Mesothelial cell of epicardium (in vitro differentiated cells): ENCODE measurements around the gene CCDC27. TPM values are rescaled to one million over a fixed set of nuclear protein-coding genes. Genes with fewer than 3 reads are reported as not detected.
A peak's percentile ranks its signal among the peaks of the same experiment; 100 is the strongest.
"Not testable (repeated sequence)": the region's sequence is repeated elsewhere in the genome, so short reads cannot be mapped to it uniquely, and the experiment has no call there.

Source experiments
- DNase-seq, 2 experiments: peaks; one replicate each; pipeline ENCODE4 v3.0.0; 2021; ENCODE audit warnings: low spot score in 2 of 2; ENCODE audit not compliant: unreplicated experiment in 2 of 2
- H3K27ac Mint-ChIP-seq: 2 replicates; pipeline ENCODE4 v1.8.0; 2021; ENCODE audit warnings: mixed read lengths
- H3K27me3 Mint-ChIP-seq: 2 replicates; pipeline ENCODE4 v1.8.0; 2021; ENCODE audit warnings: low read depth, mixed read lengths
- H3K36me3 Mint-ChIP-seq: 2 replicates; pipeline ENCODE4 v1.8.0; 2021; ENCODE audit warnings: mixed read lengths
- H3K4me1 Mint-ChIP-seq: 2 replicates; pipeline ENCODE4 v1.8.0; 2021; ENCODE audit warnings: mixed read lengths
- H3K4me3 Mint-ChIP-seq: 2 replicates; pipeline ENCODE4 v1.8.0; 2021; ENCODE audit warnings: mild to moderate bottlenecking, moderate library complexity, mixed read lengths
- H3K9me3 Mint-ChIP-seq: 2 replicates; pipeline ENCODE4 v1.8.0; 2021; ENCODE audit warnings: mixed read lengths
- CTCF ChIP-seq: fragments of 200-600 bp; sonication (generic); IDR thresholded peaks from one replicate; pipeline ENCODE4 v1.5.0; 2021; ENCODE audit warnings: antibody characterized with exemption; ENCODE audit not compliant: unreplicated experiment
- total RNA-seq: library from RNA; stranded (reverse); gene quantifications from 3 replicates; pipeline ENCODE4 v1.2.1, GENCODE V29; 2021

The CCDC27 gene
- total RNA-seq, 1 donor from 2014 or later: not detected

GRCh38 chr1:3721955-3722465 lies 30.2 kb upstream of the CCDC27 start:
- Mint-ChIP-seq H3K36me3 (no peaks in the 10 kb centered on the region), H3K4me3 (no peak overlapping the region), H3K9me3 (no peaks in the 10 kb centered on the region), H3K4me1 (no peaks in the 10 kb centered on the region), H3K27me3 (peaks cover 14% of the 10 kb centered on the region), H3K27ac (no peak overlapping the region)
- DNase-seq: no peak
- no peak for TF ChIP-seq CTCF

DNA sequence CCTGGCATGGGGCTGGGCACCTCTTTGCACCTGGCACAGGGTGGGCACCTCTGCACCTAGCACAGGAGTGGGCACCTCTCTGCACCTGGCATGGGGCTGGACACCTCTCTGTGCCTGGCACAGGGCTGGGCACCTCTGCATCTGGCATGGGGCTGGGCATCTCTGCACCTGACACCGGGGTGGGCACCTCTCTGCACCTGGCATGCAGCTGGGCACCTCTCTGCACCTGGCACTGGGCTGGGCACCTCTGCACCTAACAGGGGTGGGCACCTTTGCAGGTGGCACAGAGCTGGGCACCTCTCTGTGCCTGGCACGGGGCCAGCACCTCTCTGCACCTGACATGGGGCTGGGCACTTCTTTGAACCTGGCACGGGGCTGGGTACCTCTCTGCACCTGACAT lies 29.4 kb upstream of the CCDC27 start:
- Mint-ChIP-seq H3K4me3 (no peak overlapping the region), H3K9me3 (no peaks in the 10 kb centered on the region), H3K27ac (no peak overlapping the region), H3K36me3 (no peaks in the 10 kb centered on the region), H3K4me1 (no peaks in the 10 kb centered on the region), H3K27me3 (peaks cover 20% of the 10 kb centered on the region)
- DNase-seq: no peak
- TF ChIP-seq CTCF: no peak

- H3K4me3 Mint-ChIP-seq, H3K4me1 Mint-ChIP-seq, H3K36me3 Mint-ChIP-seq, H3K9me3 Mint-ChIP-seq: not testable (repeated sequence)
- peak overlapping the region; percentile 67 for H3K27ac Mint-ChIP-seq
- peak; percentile 97 for TF ChIP-seq CTCF
- peaks cover 30% of the 10 kb centered on the region for H3K27me3 Mint-ChIP-seq
- DNase-seq: peak; percentile 83 to 90
Measured at GRCh38 chr1:3724416-3725030, 27.7 kb upstream of the CCDC27 start.

GRCh38 chr1:3725366-3725765 lies 26.9 kb upstream of the CCDC27 start:
- H3K4me1 Mint-ChIP-seq: no peaks in the 10 kb centered on the region
- H3K27me3 Mint-ChIP-seq: peaks cover 29% of the 10 kb centered on the region
- no peak overlapping the region for H3K27ac Mint-ChIP-seq

DNA sequence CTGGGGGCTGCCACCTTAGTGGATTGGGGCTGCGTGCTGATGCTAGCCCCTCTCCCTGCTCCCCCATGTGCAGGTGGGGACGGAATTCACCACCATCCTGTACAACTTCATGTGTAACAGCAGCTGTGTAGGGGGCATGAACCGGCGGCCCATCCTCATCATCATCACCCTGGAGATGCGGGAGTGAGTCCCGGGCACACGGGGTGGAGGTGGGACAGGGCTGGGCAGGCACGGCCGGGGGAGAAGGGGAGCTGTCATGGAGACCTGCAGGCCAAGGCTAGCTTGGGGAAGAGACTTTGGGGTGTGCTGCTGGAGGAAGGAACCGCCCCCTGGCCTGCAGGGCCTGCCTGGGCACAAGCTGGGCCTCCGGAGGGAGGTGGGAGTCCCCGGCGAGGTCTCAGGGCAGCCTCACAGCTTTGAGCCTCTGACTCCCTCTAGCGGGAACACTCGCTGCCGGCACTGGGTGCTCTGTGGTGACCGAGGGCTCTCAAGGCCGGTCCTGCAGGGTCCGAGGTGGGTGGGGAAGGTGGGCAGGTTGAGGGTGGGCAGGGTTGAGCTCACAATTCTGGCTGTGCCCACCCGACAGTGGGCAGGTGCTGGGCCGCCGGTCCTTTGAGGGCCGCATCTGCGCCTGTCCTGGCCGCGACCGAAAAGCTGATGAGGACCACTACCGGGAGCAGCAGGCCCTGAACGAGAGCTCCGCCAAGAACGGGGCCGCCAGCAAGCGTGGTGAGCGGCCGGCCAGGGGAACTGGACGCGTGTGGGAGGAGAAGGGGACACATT lies 25.0 kb upstream of the CCDC27 start:
- H3K4me3 Mint-ChIP-seq: no peak overlapping the region

More at GRCh38 chr1:3725366-3725765, 26.9 kb upstream of the CCDC27 start:
- no peak for DNase-seq
- no peaks in the 10 kb centered on the region for H3K36me3 Mint-ChIP-seq
- TF ChIP-seq CTCF: no peak
- H3K4me3 Mint-ChIP-seq: no peak overlapping the region
- no peaks in the 10 kb centered on the region for H3K9me3 Mint-ChIP-seq

More for the DNA sequence above, 25.0 kb upstream of the CCDC27 start:
- DNase-seq: no peak
- Mint-ChIP-seq H3K36me3 (no peaks in the 10 kb centered on the region), H3K9me3 (no peaks in the 10 kb centered on the region), H3K27ac (no peak overlapping the region), H3K27me3 (peaks cover 32% of the 10 kb centered on the region), H3K4me1 (no peaks in the 10 kb centered on the region)
- TF ChIP-seq CTCF: no peak
